Uterus (tissue), 2 donors: Measurements from ENCODE around the gene GBA2.
A peak's percentile ranks its signal among the peaks of the same experiment; 100 is the strongest.

Source experiments
- POLR2A ChIP-seq, 2 donors: fragments of 450-650 bp; IDR thresholded peaks; one replicate each; pipeline ENCODE4 v1.6.1; 2016; ENCODE audit warnings: antibody characterized with exemption in 2 of 2, mild to moderate bottlenecking in 1 of 2, moderate library complexity in 1 of 2
- TF ChIP-seq, protein P1 (sequence below), 4 experiments: fragments of 200-600 bp in 2 of 4; fragments of 450-650 bp in 2 of 4; sonication (generic) in 2 of 4; IDR thresholded peaks; one replicate each; pipeline ENCODE4 v1.5.1; 2016 to 2019; ENCODE audit warnings: antibody characterized with exemption in 4 of 4, mild to moderate bottlenecking in 2 of 4, moderate library complexity in 1 of 4

DNA sequence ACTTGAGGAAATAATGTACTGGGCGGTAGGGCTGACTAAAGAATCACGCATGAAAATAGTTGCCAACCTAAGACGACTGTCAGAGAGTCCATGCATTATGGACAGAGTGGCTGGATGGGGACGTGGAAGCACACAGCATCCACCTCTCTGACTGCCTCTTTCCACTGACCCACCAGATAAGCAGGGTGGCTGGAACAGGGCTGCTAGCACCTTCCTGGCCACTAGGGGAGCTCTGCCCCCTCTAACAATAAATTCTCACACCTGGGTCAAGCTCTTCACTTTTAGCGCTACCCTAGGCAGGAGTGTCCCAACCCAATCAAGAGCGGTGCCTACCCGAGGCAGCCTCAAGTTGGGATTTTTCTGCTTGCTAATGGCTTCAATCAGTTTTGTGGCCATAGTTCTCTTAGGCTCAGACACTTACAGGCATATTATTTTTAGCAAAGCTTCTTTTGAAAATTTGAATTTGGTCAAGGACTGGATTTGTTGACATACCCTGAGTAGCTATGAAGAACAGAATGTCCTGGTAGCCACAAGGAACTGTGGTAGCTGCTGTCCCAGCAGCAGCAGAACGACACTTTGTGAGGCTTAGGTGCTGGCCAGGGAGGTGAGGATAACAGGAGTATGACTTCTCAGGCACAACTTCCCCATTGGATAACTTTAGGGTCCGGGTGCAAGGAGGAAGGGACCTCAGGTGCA lies 52.4 kb downstream of the GBA2 start:
- TF ChIP-seq POLR2A (IDR thresholded peaks at IDR 0.05), result no peak
- TF ChIP-seq, protein P1, sequence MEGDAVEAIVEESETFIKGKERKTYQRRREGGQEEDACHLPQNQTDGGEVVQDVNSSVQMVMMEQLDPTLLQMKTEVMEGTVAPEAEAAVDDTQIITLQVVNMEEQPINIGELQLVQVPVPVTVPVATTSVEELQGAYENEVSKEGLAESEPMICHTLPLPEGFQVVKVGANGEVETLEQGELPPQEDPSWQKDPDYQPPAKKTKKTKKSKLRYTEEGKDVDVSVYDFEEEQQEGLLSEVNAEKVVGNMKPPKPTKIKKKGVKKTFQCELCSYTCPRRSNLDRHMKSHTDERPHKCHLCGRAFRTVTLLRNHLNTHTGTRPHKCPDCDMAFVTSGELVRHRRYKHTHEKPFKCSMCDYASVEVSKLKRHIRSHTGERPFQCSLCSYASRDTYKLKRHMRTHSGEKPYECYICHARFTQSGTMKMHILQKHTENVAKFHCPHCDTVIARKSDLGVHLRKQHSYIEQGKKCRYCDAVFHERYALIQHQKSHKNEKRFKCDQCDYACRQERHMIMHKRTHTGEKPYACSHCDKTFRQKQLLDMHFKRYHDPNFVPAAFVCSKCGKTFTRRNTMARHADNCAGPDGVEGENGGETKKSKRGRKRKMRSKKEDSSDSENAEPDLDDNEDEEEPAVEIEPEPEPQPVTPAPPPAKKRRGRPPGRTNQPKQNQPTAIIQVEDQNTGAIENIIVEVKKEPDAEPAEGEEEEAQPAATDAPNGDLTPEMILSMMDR (IDR thresholded peaks at IDR 0.05), result peak; percentile 72 to 90 (median 80)
